Measurements from ENCODE around the gene TFDP3.

TFDP3 gene

GRCh38 chrX:133251204-133251603, 33.0 kb upstream of the TFDP3 start:
- TF ChIP-seq REST (IDR thresholded peaks at IDR 0.05; ENCODE audit: insufficient read depth in 1 of 2, low read depth in 2 of 2, low read length in 2 of 2) (no peak), SIN3A (IDR thresholded peaks at IDR 0.05; ENCODE audit: borderline replicate concordance, insufficient read depth, low read length) (no peak), TAF1 (IDR thresholded peaks at IDR 0.05; ENCODE audit: borderline replicate concordance, insufficient read depth, low read length) (no peak), POLR2AphosphoS5 (IDR thresholded peaks at IDR 0.05; ENCODE audit: low read depth, low read length) (no peak), FOXP2 (optimal IDR thresholded peaks at IDR 0.05; ENCODE audit: borderline replicate concordance, extremely low read depth, extremely low read length, insufficient read depth) (no peak)

GRCh38 chrX:133250184-133251100, 32.3 kb upstream of the TFDP3 start:
- no peak for TF ChIP-seq FOXP2 (optimal IDR thresholded peaks at IDR 0.05; ENCODE audit: borderline replicate concordance, extremely low read depth, extremely low read length, insufficient read depth)
- TF ChIP-seq TAF1 (IDR thresholded peaks at IDR 0.05; ENCODE audit: borderline replicate concordance, insufficient read depth, low read length), result no peak
- TF ChIP-seq POLR2AphosphoS5 (IDR thresholded peaks at IDR 0.05; ENCODE audit: low read depth, low read length), result no peak
- no peak for TF ChIP-seq SIN3A (IDR thresholded peaks at IDR 0.05; ENCODE audit: borderline replicate concordance, insufficient read depth, low read length)
- no peak for TF ChIP-seq REST (IDR thresholded peaks at IDR 0.05; ENCODE audit: insufficient read depth in 1 of 2, low read depth in 2 of 2, low read length in 2 of 2)

- TF ChIP-seq POLR2AphosphoS5 (IDR thresholded peaks at IDR 0.05; ENCODE audit: low read depth, low read length) (no peak), REST (IDR thresholded peaks at IDR 0.05; ENCODE audit: insufficient read depth in 1 of 2, low read depth in 2 of 2, low read length in 2 of 2) (no peak)
Measured at GRCh38 chrX:133249266-133250058, 31.3 kb upstream of the TFDP3 start.

GRCh38 chrX:133248177-133248576, 30.0 kb upstream of the TFDP3 start:
- no peak for TF ChIP-seq REST (IDR thresholded peaks at IDR 0.05; ENCODE audit: insufficient read depth in 1 of 2, low read depth in 2 of 2, low read length in 2 of 2)
- no peak for TF ChIP-seq SIN3A (IDR thresholded peaks at IDR 0.05; ENCODE audit: borderline replicate concordance, insufficient read depth, low read length)
- no peak for TF ChIP-seq FOXP2 (optimal IDR thresholded peaks at IDR 0.05; ENCODE audit: borderline replicate concordance, extremely low read depth, extremely low read length, insufficient read depth)
- TF ChIP-seq TAF1 (IDR thresholded peaks at IDR 0.05; ENCODE audit: borderline replicate concordance, insufficient read depth, low read length), result no peak
- no peak for TF ChIP-seq POLR2AphosphoS5 (IDR thresholded peaks at IDR 0.05; ENCODE audit: low read depth, low read length)
